Uterus (tissue), 2 donors: ENCODE data around the gene IL5RA.

Source experiments
- CTCF ChIP-seq, 4 experiments: fragments of 200-600 bp in 2 of 4; fragments of 450-650 bp in 2 of 4; sonication (generic) in 2 of 4; IDR thresholded peaks; one replicate each; pipeline ENCODE4 v1.5.1; 2016 to 2019; ENCODE audit warnings: antibody characterized with exemption in 4 of 4, mild to moderate bottlenecking in 2 of 4, moderate library complexity in 1 of 4
- POLR2A ChIP-seq, 2 donors: fragments of 450-650 bp; IDR thresholded peaks; one replicate each; pipeline ENCODE4 v1.6.1; 2016; ENCODE audit warnings: antibody characterized with exemption in 2 of 2, mild to moderate bottlenecking in 1 of 2, moderate library complexity in 1 of 2

- TF ChIP-seq POLR2A (IDR thresholded peaks at IDR 0.05): no peak
- no peak for TF ChIP-seq CTCF (IDR thresholded peaks at IDR 0.05)
Observed at GRCh38 chr3:3127432-3128010, 17.3 kb upstream of the IL5RA start.
